KMS-11 (cell line): ENCODE measurements around the gene RBFOX2.

ENCODE experiments used
- H2AFZ ChIP-seq: fragments of 200-600 bp; sonication (generic); 2 replicates; pipeline ENCODE4 v1.6.1; 2016; ENCODE audit warnings: antibody characterized with exemption, mixed run types, low read depth
- H3K27ac ChIP-seq: fragments of 200-600 bp; sonication (generic); 2 replicates; pipeline ENCODE4 v1.6.1; 2016; ENCODE audit warnings: mild to moderate bottlenecking, mixed run types
- H3K27me3 ChIP-seq: fragments of 200-600 bp; sonication (generic); 2 replicates; pipeline ENCODE4 v1.6.1; 2017; ENCODE audit warnings: mild to moderate bottlenecking, low read depth, mixed run types, moderate library complexity; ENCODE audit not compliant: insufficient read depth
- H3K36me3 ChIP-seq: fragments of 200-600 bp; sonication (generic); 2 replicates; pipeline ENCODE4 v1.6.1; 2017; ENCODE audit warnings: mild to moderate bottlenecking, mixed run types; ENCODE audit not compliant: insufficient read depth
- H3K4me1 ChIP-seq: fragments of 200-600 bp; sonication (generic); 2 replicates; pipeline ENCODE4 v1.6.1; 2016; ENCODE audit warnings: mild to moderate bottlenecking, low read depth, mixed run types; ENCODE audit not compliant: poor library complexity, severe bottlenecking
- H3K4me2 ChIP-seq: fragments of 200-600 bp; sonication (generic); 2 replicates; pipeline ENCODE4 v1.7.0; 2016; ENCODE audit warnings: mild to moderate bottlenecking, mixed run types
- H3K4me3 ChIP-seq: fragments of 200-600 bp; sonication (generic); IDR thresholded peaks from 2 replicates; pipeline ENCODE4 v1.6.1; 2017; ENCODE audit warnings: low read depth, low read length, mixed read lengths; ENCODE audit not compliant: insufficient read depth
- H3K79me2 ChIP-seq: fragments of 200-600 bp; sonication (generic); 2 replicates; pipeline ENCODE4 v1.6.1; 2016; ENCODE audit warnings: low read depth, mixed run types; ENCODE audit not compliant: insufficient read depth
- H3K9ac ChIP-seq: fragments of 200-600 bp; sonication (generic); 2 replicates; pipeline ENCODE4 v1.6.1; 2016; ENCODE audit warnings: mild to moderate bottlenecking, mixed run types
- H4K20me1 ChIP-seq: fragments of 200-600 bp; sonication (generic); 2 replicates; pipeline ENCODE4 v1.6.1; 2016; ENCODE audit warnings: mild to moderate bottlenecking, mixed run types; ENCODE audit not compliant: insufficient read depth
- CTCF ChIP-seq: fragments of 200-600 bp; sonication (generic); conservative IDR thresholded peaks from 2 replicates; pipeline ENCODE4 v1.6.1; 2017; ENCODE audit warnings: low read depth, mild to moderate bottlenecking, antibody characterized with exemption, low read length, moderate library complexity, mixed read lengths

Gene RBFOX2

GRCh38 chr22:35697142-35697541 is 331.5 kb downstream of the RBFOX2 start:
- Histone ChIP-seq H3K4me3 (no peak overlapping the region), H3K4me1 (no peaks in the 10 kb centered on the region), H2AFZ (no peak overlapping the region), H3K27me3 (no peaks in the 10 kb centered on the region), H3K4me2 (no peak overlapping the region), H3K9ac (no peak overlapping the region), H3K36me3 (no peaks in the 10 kb centered on the region), H3K27ac (no peak overlapping the region), H4K20me1 (no peaks in the 10 kb centered on the region), H3K79me2 (no peaks in the 10 kb centered on the region)
- TF ChIP-seq CTCF: no peak

GRCh38 chr22:35695202-35695601 is 333.4 kb downstream of the RBFOX2 start:
- no peak overlapping the region for H3K4me3 ChIP-seq
- TF ChIP-seq CTCF: no peak
- H3K79me2 ChIP-seq: no peaks in the 10 kb centered on the region
- no peaks in the 10 kb centered on the region for H3K4me1 ChIP-seq
- H3K27ac ChIP-seq: no peak overlapping the region
- H2AFZ ChIP-seq: no peak overlapping the region
- H4K20me1 ChIP-seq: no peaks in the 10 kb centered on the region
- H3K27me3 ChIP-seq: no peaks in the 10 kb centered on the region
- H3K4me2 ChIP-seq: no peak overlapping the region
- H3K36me3 ChIP-seq: no peaks in the 10 kb centered on the region
- no peak overlapping the region for H3K9ac ChIP-seq

GRCh38 chr22:35690001-35690400 is 338.6 kb downstream of the RBFOX2 start:
- no peak overlapping the region for H3K27ac ChIP-seq
- H3K4me1 ChIP-seq: no peaks in the 10 kb centered on the region
- no peak overlapping the region for H3K4me2 ChIP-seq
- no peaks in the 10 kb centered on the region for H3K27me3 ChIP-seq
- no peak for TF ChIP-seq CTCF
- no peaks in the 10 kb centered on the region for H4K20me1 ChIP-seq
- H2AFZ ChIP-seq: no peak overlapping the region
- H3K9ac ChIP-seq: no peak overlapping the region
- H3K79me2 ChIP-seq: no peaks in the 10 kb centered on the region
- H3K4me3 ChIP-seq: no peak overlapping the region
- H3K36me3 ChIP-seq: no peaks in the 10 kb centered on the region

GRCh38 chr22:35688913-35689675 is 339.5 kb downstream of the RBFOX2 start:
- Histone ChIP-seq H3K4me1 (no peaks in the 10 kb centered on the region), H2AFZ (no peak overlapping the region), H3K4me2 (no peak overlapping the region), H3K36me3 (no peaks in the 10 kb centered on the region), H4K20me1 (no peaks in the 10 kb centered on the region), H3K79me2 (no peaks in the 10 kb centered on the region), H3K27ac (no peak overlapping the region), H3K27me3 (no peaks in the 10 kb centered on the region), H3K9ac (no peak overlapping the region), H3K4me3 (no peak overlapping the region)
- TF ChIP-seq CTCF: no peak
